CD14-positive monocyte (primary cell): ENCODE measurements around the gene THAP7. TPM values are rescaled to one million over a fixed set of nuclear protein-coding genes. Genes with fewer than 3 reads are reported as not detected.

Experiments
- DNase-seq, 3 donors: peaks; one replicate each; pipeline ENCODE4 v3.0.0-alpha.2; 2011 to 2022
- H2AFZ ChIP-seq: 2 replicates; pipeline ENCODE4 v1.6.0; 2012; ENCODE audit warnings: mild to moderate bottlenecking, low read depth, low read length, inconsistent platforms; ENCODE audit not compliant: insufficient read depth, poor library complexity, severe bottlenecking
- H3K27ac ChIP-seq, 2 donors: 1 replicate in 1 of 2; 2 replicates in 1 of 2; pipeline ENCODE4 v1.5.1; 2012 to 2013; ENCODE audit warnings: low read length in 2 of 2, control low read depth in 1 of 2, inconsistent platforms in 1 of 2, low read depth in 1 of 2, mild to moderate bottlenecking in 1 of 2
- H3K27me3 ChIP-seq, 2 donors: one replicate each; pipeline versions ENCODE4 v1.6.0 to v1.6.1; 2011 to 2013; ENCODE audit warnings: low read length in 2 of 2; ENCODE audit not compliant: control insufficient read depth in 2 of 2, insufficient read depth in 2 of 2
- H3K36me3 ChIP-seq, 2 donors: replicated peaks in 1 of 2; 1 replicate in 1 of 2; 2 replicates in 1 of 2; pipeline versions ENCODE4 v1.5.1 to v1.6.1; 2012 to 2013; ENCODE audit warnings: low read length in 2 of 2, control low read depth in 1 of 2, inconsistent platforms in 1 of 2, mild to moderate bottlenecking in 1 of 2; ENCODE audit not compliant: insufficient read depth in 2 of 2, control insufficient read depth in 1 of 2
- H3K4me1 ChIP-seq, 2 donors: 1 replicate in 1 of 2; 2 replicates in 1 of 2; pipeline versions ENCODE4 v1.5.1 to v1.6.1; 2012 to 2013; ENCODE audit warnings: low read length in 2 of 2, control low read depth in 1 of 2, inconsistent platforms in 1 of 2, mild to moderate bottlenecking in 1 of 2, moderate library complexity in 1 of 2; ENCODE audit not compliant: insufficient read depth in 2 of 2, control insufficient read depth in 1 of 2
- H3K4me2 ChIP-seq: replicated peaks from 2 replicates; pipeline ENCODE3; 2012; ENCODE audit warnings: low read length, moderate library complexity, mild to moderate bottlenecking; ENCODE audit not compliant: poor library complexity, severe bottlenecking; ENCODE audit errors: extremely low read depth
- H3K4me3 ChIP-seq, 3 experiments: fragments of 200-600 bp in 1 of 3; sonication (generic) in 1 of 3; replicated peaks in 1 of 3; 1 replicate in 2 of 3; 2 replicates in 1 of 3; pipeline ENCODE4 v1.5.1; 2011 to 2013; ENCODE audit warnings: low read length in 3 of 3, mild to moderate bottlenecking in 3 of 3, control low read depth in 2 of 3, low read depth in 2 of 3, inconsistent platforms in 1 of 3, moderate library complexity in 1 of 3
- H3K79me2 ChIP-seq: 2 replicates; pipeline ENCODE4 v1.6.0; 2012; ENCODE audit warnings: mild to moderate bottlenecking, control low read depth, inconsistent platforms, low read length, moderate library complexity; ENCODE audit not compliant: insufficient read depth
- H3K9ac ChIP-seq: 2 replicates; pipeline ENCODE4 v1.6.0; 2017; ENCODE audit warnings: low read length, mild to moderate bottlenecking; ENCODE audit not compliant: insufficient read depth, poor library complexity, severe bottlenecking
- H3K9me3 ChIP-seq, 2 donors: replicated peaks in 1 of 2; 1 replicate in 1 of 2; 2 replicates in 1 of 2; pipeline versions ENCODE4 v1.5.1 to v1.6.1; 2012 to 2013; ENCODE audit warnings: low read length in 2 of 2, control low read depth in 1 of 2; ENCODE audit not compliant: control insufficient read depth in 1 of 2, insufficient read depth in 1 of 2
- H4K20me1 ChIP-seq: 2 replicates; pipeline ENCODE4 v1.6.0; 2012; ENCODE audit warnings: mild to moderate bottlenecking, low read length, control low read depth, moderate library complexity; ENCODE audit not compliant: insufficient read depth
- H3K27ac Mint-ChIP-seq, 7 donors: one replicate each; pipeline ENCODE4 v1.8.0; 2020; ENCODE audit warnings: mild to moderate bottlenecking in 7 of 7, mixed read lengths in 7 of 7, moderate library complexity in 6 of 7, inconsistent platforms in 2 of 7
- H3K27me3 Mint-ChIP-seq, 3 donors: one replicate each; pipeline ENCODE4 v1.8.0; 2021 to 2022; ENCODE audit warnings: low read depth in 3 of 3, mild to moderate bottlenecking in 3 of 3, mixed read lengths in 3 of 3, moderate library complexity in 3 of 3, inconsistent platforms in 1 of 3
- H3K36me3 Mint-ChIP-seq, 2 donors: one replicate each; pipeline ENCODE4 v1.8.0; 2020; ENCODE audit warnings: mixed read lengths in 2 of 2, inconsistent platforms in 1 of 2, mild to moderate bottlenecking in 1 of 2
- H3K4me1 Mint-ChIP-seq: one replicate; pipeline ENCODE4 v1.8.0; 2020; ENCODE audit warnings: mild to moderate bottlenecking, mixed read lengths
- H3K4me3 Mint-ChIP-seq, 2 donors: one replicate each; pipeline ENCODE4 v1.8.0; 2020; ENCODE audit warnings: mild to moderate bottlenecking in 2 of 2, mixed read lengths in 2 of 2, moderate library complexity in 1 of 2
- H3K9me3 Mint-ChIP-seq, 7 donors: one replicate each; pipeline ENCODE4 v1.8.0; 2020 to 2022; ENCODE audit warnings: mixed read lengths in 7 of 7, mild to moderate bottlenecking in 6 of 7, moderate library complexity in 6 of 7, inconsistent platforms in 2 of 7
- WGBS: methylation state at CpG from one replicate; pipeline ENCODE4 v1.1.5; 2013; ENCODE audit warnings: missing lambda C conversion rate; ENCODE audit not compliant: insufficient coverage; 5-methylcytosine and 5-hydroxymethylcytosine counted together
- intact Hi-C, 2 donors: fragments of 100-400 bp; cut with micrococcal nuclease; formaldehyde crosslinking; loops; one replicate each; pipeline versions ENCODE4 v1.15.0 to v1.15.1; 2023
- polyA plus RNA-seq, 3 donors: library from polyadenylated mRNA; depleted of rRNA in 1 of 3; unstranded in 2 of 3; stranded (reverse) in 1 of 3; fragments of 300-500 nt in 2 of 3; fragments of >200 nt in 1 of 3; fragmentation: Illumina TruSeq in 2 of 3; gene quantifications; 1 replicate in 2 of 3; 2 replicates in 1 of 3; pipeline ENCODE4 v1.2.3, GENCODE V29; 2012 to 2021
- TF ChIP-seq, protein P1 (sequence below): fragments of 200-600 bp; IDR thresholded peaks from one replicate; pipeline ENCODE4 v1.8.0; 2022; ENCODE audit warnings: antibody characterized with exemption, mild to moderate bottlenecking

Gene THAP7
- polyA plus RNA-seq, 3 donors, result 18.4 to 22.9 (median 19.8) TPM

DNA sequence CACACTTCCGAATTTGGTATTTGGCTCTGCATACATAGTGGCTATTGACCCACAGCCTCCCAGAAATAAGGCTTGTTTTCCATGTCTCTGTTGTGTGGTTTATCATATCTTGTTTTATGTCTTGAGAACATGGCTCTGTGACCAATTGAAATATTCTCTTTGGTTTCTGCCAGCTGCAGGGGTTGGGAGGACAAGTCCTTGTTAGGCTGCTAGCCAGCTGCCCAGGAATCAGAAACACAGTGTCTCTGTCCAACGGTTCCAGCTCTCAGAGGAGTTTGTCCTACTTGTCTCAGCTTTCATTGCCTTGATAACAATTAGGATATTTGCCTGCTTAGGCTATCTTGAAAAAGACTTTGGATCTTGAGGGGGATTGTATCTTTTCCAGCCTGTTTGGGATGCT is 36.5 kb upstream of the THAP7 start:
- no peaks in the 10 kb centered on the region for H4K20me1 ChIP-seq
- no peaks in the 10 kb centered on the region for H3K36me3 ChIP-seq
- no peak overlapping the region for H2AFZ ChIP-seq
- no peaks in the 10 kb centered on the region for H3K4me1 ChIP-seq
- H3K4me2 ChIP-seq, result no peak overlapping the region
- Mint-ChIP-seq H3K27me3 (peaks cover 6 to 11% (median 7%) of the 10 kb centered on the region in 3 donors), H3K27ac (no peak overlapping the region), H3K4me1 (peaks cover 3% of the 10 kb centered on the region), H3K9me3 (peaks cover 0 to 2% (median 0%) of the 10 kb centered on the region in 7 donors), H3K4me3 (no peak overlapping the region), H3K36me3 (no peaks in the 10 kb centered on the region)
- H3K4me3 ChIP-seq, result no peak overlapping the region
- TF ChIP-seq, protein P1, sequence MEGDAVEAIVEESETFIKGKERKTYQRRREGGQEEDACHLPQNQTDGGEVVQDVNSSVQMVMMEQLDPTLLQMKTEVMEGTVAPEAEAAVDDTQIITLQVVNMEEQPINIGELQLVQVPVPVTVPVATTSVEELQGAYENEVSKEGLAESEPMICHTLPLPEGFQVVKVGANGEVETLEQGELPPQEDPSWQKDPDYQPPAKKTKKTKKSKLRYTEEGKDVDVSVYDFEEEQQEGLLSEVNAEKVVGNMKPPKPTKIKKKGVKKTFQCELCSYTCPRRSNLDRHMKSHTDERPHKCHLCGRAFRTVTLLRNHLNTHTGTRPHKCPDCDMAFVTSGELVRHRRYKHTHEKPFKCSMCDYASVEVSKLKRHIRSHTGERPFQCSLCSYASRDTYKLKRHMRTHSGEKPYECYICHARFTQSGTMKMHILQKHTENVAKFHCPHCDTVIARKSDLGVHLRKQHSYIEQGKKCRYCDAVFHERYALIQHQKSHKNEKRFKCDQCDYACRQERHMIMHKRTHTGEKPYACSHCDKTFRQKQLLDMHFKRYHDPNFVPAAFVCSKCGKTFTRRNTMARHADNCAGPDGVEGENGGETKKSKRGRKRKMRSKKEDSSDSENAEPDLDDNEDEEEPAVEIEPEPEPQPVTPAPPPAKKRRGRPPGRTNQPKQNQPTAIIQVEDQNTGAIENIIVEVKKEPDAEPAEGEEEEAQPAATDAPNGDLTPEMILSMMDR, result no peak
- intact Hi-C loops, result no loop called here
- DNase-seq, result no peak
- H3K9me3 ChIP-seq, result no peaks in the 10 kb centered on the region
- WGBS, result 64% methylated on average over 1 of the region's 2 CpGs
- H3K79me2 ChIP-seq, result no peaks in the 10 kb centered on the region
- H3K27ac ChIP-seq, result no peak overlapping the region
- peaks cover 0 to 6% of the 10 kb centered on the region in 2 donors for H3K27me3 ChIP-seq
- no peak overlapping the region for H3K9ac ChIP-seq

DNA sequence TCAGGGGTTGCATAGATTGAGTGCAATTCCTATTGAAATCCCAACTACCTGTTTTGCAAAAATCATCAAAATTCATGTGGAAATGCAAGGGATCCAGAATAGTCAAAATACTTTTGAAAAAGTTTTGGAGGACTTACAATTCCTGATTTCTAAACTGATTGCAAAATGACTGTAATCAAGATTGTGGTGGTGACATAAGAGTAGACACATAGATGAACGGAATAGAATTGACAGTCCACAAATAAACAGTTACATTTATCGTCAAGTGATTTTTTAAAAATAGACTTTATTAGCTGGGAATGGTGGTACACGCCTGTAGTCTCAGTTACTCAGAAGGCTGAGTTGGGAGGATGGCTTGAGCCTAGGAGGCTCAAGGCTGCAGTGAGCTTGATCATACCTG is 33.1 kb upstream of the THAP7 start:
- Mint-ChIP-seq H3K4me1 (no peaks in the 10 kb centered on the region), H3K27me3 (peaks cover 29 to 42% (median 36%) of the 10 kb centered on the region in 3 donors)
- TF ChIP-seq, protein P1, result no peak

More for the DNA sequence above, 33.1 kb upstream of the THAP7 start:
- Histone ChIP-seq H3K79me2 (no peaks in the 10 kb centered on the region), H3K9ac (no peak overlapping the region), H3K4me1 (no peaks in the 10 kb centered on the region), H2AFZ (no peak overlapping the region), H3K27ac (no peak overlapping the region), H3K4me3 (no peak overlapping the region), H4K20me1 (no peaks in the 10 kb centered on the region), H3K4me2 (no peak overlapping the region), H3K27me3 (peaks cover 9 to 30% of the 10 kb centered on the region in 2 donors), H3K9me3 (no peaks in the 10 kb centered on the region), H3K36me3 (no peaks in the 10 kb centered on the region)
- Mint-ChIP-seq H3K27ac (no peak overlapping the region), H3K9me3 (peaks cover 0 to 5% (median 0%) of the 10 kb centered on the region in 7 donors), H3K36me3 (no peaks in the 10 kb centered on the region), H3K4me3 (no peak overlapping the region)
- DNase-seq, result no peak
- intact Hi-C loops, result no loop called here
- WGBS, result no CpG with 5 or more reads among the region's 3 CpGs
